Psoas muscle (tissue), 8 donors: ENCODE data around the gene MRPS2. TPM values are rescaled to one million over a fixed set of nuclear protein-coding genes. Genes with fewer than 3 reads are reported as not detected.

Source experiments
- ATAC-seq, 4 donors: fragments of 200-7000 bp; cut with Tn5 transposase; one replicate each; pipeline ENCODE4 v1.9.1; 2020; ENCODE audit warnings: moderate library complexity in 3 of 4, mild to moderate bottlenecking in 2 of 4
- DNase-seq, 2 donors: peaks; one replicate each; pipeline ENCODE4 v3.0.0-alpha.2; 2020
- H3K27ac ChIP-seq: fragments of 200-600 bp; one replicate; pipeline ENCODE4 v1.8.0; 2022
- H3K27me3 ChIP-seq, 3 donors: fragments of 200-600 bp in 1 of 3; one replicate each; pipeline versions ENCODE4 v1.6.1 to v1.8.0; 2013 to 2022; ENCODE audit warnings: low read length in 2 of 3, mild to moderate bottlenecking in 2 of 3, moderate library complexity in 1 of 3; ENCODE audit not compliant: insufficient read depth in 3 of 3
- H3K36me3 ChIP-seq, 2 donors: fragments of 200-600 bp in 1 of 2; one replicate each; pipeline versions ENCODE4 v1.6.1 to v1.8.0; 2013 to 2022; ENCODE audit warnings: low read depth in 1 of 2, mild to moderate bottlenecking in 1 of 2, moderate library complexity in 1 of 2; ENCODE audit not compliant: insufficient read depth in 1 of 2
- H3K4me1 ChIP-seq: fragments of 200-600 bp; one replicate; pipeline ENCODE4 v1.8.0; 2022
- H3K4me3 ChIP-seq: fragments of 200-600 bp; one replicate; pipeline ENCODE4 v1.8.0; 2022; ENCODE audit warnings: mild to moderate bottlenecking
- H3K9me3 ChIP-seq: fragments of 200-600 bp; one replicate; pipeline ENCODE4 v1.8.0; 2022
- CTCF ChIP-seq: fragments of 200-600 bp; IDR thresholded peaks from one replicate; pipeline ENCODE4 v1.8.0; 2022; ENCODE audit warnings: antibody characterized with exemption
- WGBS, 3 donors: extraction: QIAGEN DNeasy Blood & Tissue Kit; methylation state at CpG; one replicate each; pipeline versions ENCODE4 v1.1.6 to v1.1.7; 2013; 5-methylcytosine and 5-hydroxymethylcytosine counted together
- intact Hi-C, 2 donors: fragments of 100-400 bp; cut with DNase I; formaldehyde crosslinking; loops; one replicate each; pipeline versions ENCODE4 v1.11.0 to v1.14.2; 2022
- polyA plus RNA-seq, 3 donors: library from polyadenylated mRNA; stranded (reverse); fragments of 200-250 nt; gene quantifications; one replicate each; pipeline ENCODE4 v1.2.3, GENCODE V29; 2013
- total RNA-seq, 4 donors: library from RNA; stranded (reverse); fragmentation: NEBNext Ultra II Directional in 2 of 4; extraction: Animal tissue kit (Norgen Biotek cat#: 25700) in 2 of 4; gene quantifications; one replicate each; pipeline versions ENCODE4 v1.2.1 to v1.2.4, GENCODE V29; 2021 to 2023
- donor health status: healthy with polysubstance abuse.
- donor health status: DM: no; HTN: no; CAD: no; lungs with moderate emphysema.
- donor health status: Bipolar disorder and iron deficiency.
- donor health status: healthy.
- donor health status: DM: yes; HTN: yes; CAD: no.
- donor health status: DM: no; HTN: no; CAD: no.
- donor health status: DM: no; HTN: no; CAD: no.
- donor health status: DM: yes; HTN: yes; CAD: no.

Gene MRPS2
- total and polyA plus RNA-seq, 7 donors, result 36.8 to 78.8 (median 47.1) TPM

GRCh38 chr9:135501261-135502167, 1.0 kb downstream of the MRPS2 start:
- intact Hi-C loops, result loop anchor here in 1 of 2 donors (10.0 kb wide), 1 partner anchor 1367 kb away; the partner anchor contains the start of gene WDR5
- no peak for ATAC-seq
- H3K4me3 ChIP-seq, result peak overlapping the region; percentile 86
- H3K4me1 ChIP-seq, result peaks cover 10% of the 10 kb centered on the region
- H3K36me3 ChIP-seq, result peaks cover 0 to 32% of the 10 kb centered on the region in 2 donors
- WGBS, 3 donors, result 42 to 44% (median 44%) methylated on average over 35 to 38 of the region's 38 CpGs
- H3K9me3 ChIP-seq, result no peaks in the 10 kb centered on the region
- no peaks in the 10 kb centered on the region for H3K27me3 ChIP-seq
- H3K27ac ChIP-seq, result peak overlapping the region; percentile 65
- DNase-seq, result no peak
- no peak for TF ChIP-seq CTCF

- ATAC-seq, result no peak
- Histone ChIP-seq H3K36me3 (peaks cover 0 to 32% of the 10 kb centered on the region in 2 donors), H3K27me3 (no peaks in the 10 kb centered on the region), H3K27ac (no peak overlapping the region), H3K4me3 (peak overlapping the region; percentile 86), H3K4me1 (peaks cover 10% of the 10 kb centered on the region), H3K9me3 (no peaks in the 10 kb centered on the region)
- TF ChIP-seq CTCF, result no peak
- intact Hi-C loops, result loop anchor here in 1 of 2 donors (10.0 kb wide), 1 partner anchor 1368 kb away; the partner anchor contains the start of gene WDR5
- WGBS, 3 donors, result 81 to 85% (median 82%) methylated on average over 15 of the region's 15 CpGs
- no peak for DNase-seq
Observed at GRCh38 chr9:135502168-135502872, 1.8 kb downstream of the MRPS2 start.

GRCh38 chr9:135502873-135503321, 2.4 kb downstream of the MRPS2 start:
- Histone ChIP-seq H3K36me3 (peaks cover 0 to 32% of the 10 kb centered on the region in 2 donors), H3K9me3 (no peaks in the 10 kb centered on the region), H3K4me3 (no peak overlapping the region), H3K27ac (no peak overlapping the region), H3K4me1 (peaks cover 10% of the 10 kb centered on the region), H3K27me3 (no peaks in the 10 kb centered on the region)
- TF ChIP-seq CTCF, result no peak
- DNase-seq, result no peak
- intact Hi-C loops, result loop anchor here in 1 of 2 donors (10.0 kb wide), 1 partner anchor 1368 kb away; the partner anchor contains the start of gene WDR5
- 88 to 91% (median 89%) methylated on average over 15 to 16 of the region's 16 CpGs for WGBS, 3 donors
- ATAC-seq, result no peak

- TF ChIP-seq CTCF, result no peak
- Histone ChIP-seq H3K27me3 (peaks cover 0 to 4% (median 0%) of the 10 kb centered on the region in 3 donors), H3K4me1 (peaks cover 10% of the 10 kb centered on the region), H3K27ac (no peak overlapping the region), H3K4me3 (no peak overlapping the region), H3K36me3 (peaks cover 0 to 32% of the 10 kb centered on the region in 2 donors), H3K9me3 (no peaks in the 10 kb centered on the region)
- 85 to 86% (median 85%) methylated on average over 41 of the region's 41 CpGs for WGBS, 3 donors
- ATAC-seq (no peak), DNase-seq (no peak)
- intact Hi-C loops, result loop anchor here in 1 of 2 donors (10.0 kb wide), 1 partner anchor 1369 kb away; the partner anchor contains the start of gene WDR5
Observed at GRCh38 chr9:135503371-135504261, 3.1 kb downstream of the MRPS2 start.
